Gastroesophageal sphincter (tissue), 4 donors: Measurements from ENCODE around the gene R3HDM2. TPM values are rescaled to one million over a fixed set of nuclear protein-coding genes. Genes with fewer than 3 reads are reported as not detected.

Experiments
- ATAC-seq: fragments of 150-250 bp; one replicate; pipeline ENCODE4 v1.9.1; 2016; ENCODE audit warnings: mild to moderate bottlenecking, moderate library complexity
- H3K27ac ChIP-seq, 4 donors: fragments of 200-600 bp; sonication (generic) in 3 of 4; 1 replicate in 3 of 4; 2 replicates in 1 of 4; pipeline ENCODE4 v1.5.1; 2016 to 2019
- H3K27me3 ChIP-seq: fragments of 200-600 bp; sonication (generic); one replicate; pipeline ENCODE4 v1.5.1; 2019
- H3K36me3 ChIP-seq, 2 donors: fragments of 200-600 bp; sonication (generic); one replicate each; pipeline ENCODE4 v1.5.1; 2019; ENCODE audit warnings: control low read depth in 1 of 2
- H3K4me1 ChIP-seq, 3 donors: fragments of 200-600 bp; sonication (generic); 1 replicate in 2 of 3; 2 replicates in 1 of 3; pipeline ENCODE4 v1.5.1; 2016 to 2019; ENCODE audit warnings: control low read depth in 2 of 3
- H3K4me3 ChIP-seq, 2 donors: fragments of 200-600 bp; sonication (generic); one replicate each; pipeline ENCODE4 v1.5.1; 2019; ENCODE audit warnings: mild to moderate bottlenecking in 1 of 2, moderate library complexity in 1 of 2
- H3K9me3 ChIP-seq, 3 donors: fragments of 200-600 bp; sonication (generic); one replicate each; pipeline ENCODE4 v1.5.1; 2017 to 2019; ENCODE audit warnings: control low read depth in 2 of 3
- CTCF ChIP-seq, 4 experiments: fragments of 200-600 bp in 2 of 4; fragments of 450-650 bp in 2 of 4; sonication (generic) in 1 of 4; IDR thresholded peaks; one replicate each; pipeline ENCODE4 v1.5.1; 2017 to 2019; ENCODE audit warnings: antibody characterized with exemption in 4 of 4, mild to moderate bottlenecking in 2 of 4, moderate library complexity in 2 of 4
- EP300 ChIP-seq: sonication (generic); formaldehyde crosslinking; IDR thresholded peaks from one replicate; pipeline ENCODE4 v1.6.1; 2017; ENCODE audit warnings: antibody characterized with exemption, mild to moderate bottlenecking
- POLR2A ChIP-seq, 2 donors: fragments of 450-650 bp; IDR thresholded peaks; one replicate each; pipeline ENCODE4 v1.6.1; 2017; ENCODE audit warnings: antibody characterized with exemption in 2 of 2, mild to moderate bottlenecking in 2 of 2, moderate library complexity in 1 of 2
- POLR2AphosphoS5 ChIP-seq: sonication (generic); formaldehyde crosslinking; IDR thresholded peaks from one replicate; pipeline ENCODE4 v1.6.1; 2017; ENCODE audit warnings: antibody characterized with exemption
- WGBS, 2 donors: methylation state at CpG; one replicate each; pipeline ENCODE4 v1.1.5; 2018; ENCODE audit warnings: low coverage in 1 of 2; 5-methylcytosine and 5-hydroxymethylcytosine counted together
- total RNA-seq, 4 donors: library from RNA; depleted of rRNA; stranded (reverse); fragments of >200 nt; gene quantifications; one replicate each; pipeline ENCODE4 v1.1.0, GENCODE V29; 2016

R3HDM2 gene
- total RNA-seq, 4 donors from 2014 or later: 38.0 to 60.1 (median 45.9) TPM

GRCh38 chr12:57384478-57384877 lies 46.4 kb downstream of the R3HDM2 start:
- H3K27me3 ChIP-seq: no peaks in the 10 kb centered on the region
- peaks cover 0 to under 1% (median 0%) of the 10 kb centered on the region in 3 donors for H3K4me1 ChIP-seq
- H3K4me3 ChIP-seq: no peak overlapping the region
- ATAC-seq: no peak
- TF ChIP-seq EP300 (no peak), POLR2A (IDR thresholded peaks at IDR 0.05) (no peak), POLR2AphosphoS5 (no peak), CTCF (IDR thresholded peaks at IDR 0.05) (no peak)
- no peaks in the 10 kb centered on the region for H3K9me3 ChIP-seq
- no peak overlapping the region for H3K27ac ChIP-seq
- 65% methylated on average over 1 of the region's 1 CpG; no CpG with 5 or more reads in 1 of the 2 donors for WGBS, 2 donors
- H3K36me3 ChIP-seq: peaks cover 0 to 31% of the 10 kb centered on the region in 2 donors

GRCh38 chr12:57381693-57382220 lies 49.1 kb downstream of the R3HDM2 start:
- Histone ChIP-seq H3K27ac (no peak overlapping the region), H3K4me1 (no peaks in the 10 kb centered on the region), H3K9me3 (no peaks in the 10 kb centered on the region), H3K4me3 (no peak overlapping the region), H3K36me3 (peaks cover 0 to 36% of the 10 kb centered on the region in 2 donors), H3K27me3 (no peaks in the 10 kb centered on the region)
- 80 to 100% methylated on average over 1 to 2 of the region's 2 CpGs for WGBS, 2 donors
- no peak for ATAC-seq
- TF ChIP-seq POLR2A (IDR thresholded peaks at IDR 0.05) (no peak), EP300 (no peak), POLR2AphosphoS5 (no peak), CTCF (IDR thresholded peaks at IDR 0.05) (no peak)

- H3K27ac ChIP-seq: no peak overlapping the region
- H3K36me3 ChIP-seq: peaks cover 0 to 27% of the 10 kb centered on the region in 2 donors
- no peak for ATAC-seq
- H3K27me3 ChIP-seq: no peaks in the 10 kb centered on the region
- H3K9me3 ChIP-seq: no peaks in the 10 kb centered on the region
- 83 to 100% methylated on average over 1 of the region's 1 CpG for WGBS, 2 donors
- no peaks in the 10 kb centered on the region for H3K4me1 ChIP-seq
- no peak overlapping the region for H3K4me3 ChIP-seq
- TF ChIP-seq POLR2AphosphoS5 (no peak), EP300 (no peak), CTCF (IDR thresholded peaks at IDR 0.05) (no peak), POLR2A (IDR thresholded peaks at IDR 0.05) (no peak)
Measured at GRCh38 chr12:57380300-57380699, 50.5 kb downstream of the R3HDM2 start.

GRCh38 chr12:57377103-57377840 lies 53.6 kb downstream of the R3HDM2 start:
- H3K36me3 ChIP-seq: peaks cover 0 to 10% of the 10 kb centered on the region in 2 donors
- H3K27me3 ChIP-seq: no peaks in the 10 kb centered on the region
- no peak for ATAC-seq
- no peak for TF ChIP-seq POLR2A (IDR thresholded peaks at IDR 0.05)
- TF ChIP-seq CTCF (IDR thresholded peaks at IDR 0.05): no peak
- TF ChIP-seq POLR2AphosphoS5: no peak
- no peak for TF ChIP-seq EP300
- H3K9me3 ChIP-seq: no peaks in the 10 kb centered on the region
- H3K4me1 ChIP-seq: peaks cover 0 to 5% (median 0%) of the 10 kb centered on the region in 3 donors
- WGBS, 2 donors: 100% methylated on average over 1 to 2 of the region's 3 CpGs
- H3K27ac ChIP-seq: no peak overlapping the region
- H3K4me3 ChIP-seq: no peak overlapping the region

- TF ChIP-seq POLR2A (IDR thresholded peaks at IDR 0.05): no peak
- no peak for TF ChIP-seq POLR2AphosphoS5
- no peak for TF ChIP-seq CTCF (IDR thresholded peaks at IDR 0.05)
- H3K27ac ChIP-seq: peak overlapping the region in 2 of 4 donors; percentile 29 to 44
- 18 to 38% methylated on average over 3 to 4 of the region's 4 CpGs for WGBS, 2 donors
Measured at GRCh38 chr12:57372233-57372632, 58.6 kb downstream of the R3HDM2 start.

More at GRCh38 chr12:57372233-57372632, 58.6 kb downstream of the R3HDM2 start:
- peaks cover 2 to 27% (median 5%) of the 10 kb centered on the region in 3 donors for H3K4me1 ChIP-seq
- H3K9me3 ChIP-seq: no peaks in the 10 kb centered on the region
- H3K27me3 ChIP-seq: no peaks in the 10 kb centered on the region
- ATAC-seq: peak; percentile 31
- no peaks in the 10 kb centered on the region for H3K36me3 ChIP-seq
- H3K4me3 ChIP-seq: no peak overlapping the region
